Measurements from ENCODE around the gene VAMP4.
"Not testable (repeated sequence)": the region's sequence is repeated elsewhere in the genome, so short reads cannot be mapped to it uniquely, and the experiment has no call there.

VAMP4 gene

DNA sequence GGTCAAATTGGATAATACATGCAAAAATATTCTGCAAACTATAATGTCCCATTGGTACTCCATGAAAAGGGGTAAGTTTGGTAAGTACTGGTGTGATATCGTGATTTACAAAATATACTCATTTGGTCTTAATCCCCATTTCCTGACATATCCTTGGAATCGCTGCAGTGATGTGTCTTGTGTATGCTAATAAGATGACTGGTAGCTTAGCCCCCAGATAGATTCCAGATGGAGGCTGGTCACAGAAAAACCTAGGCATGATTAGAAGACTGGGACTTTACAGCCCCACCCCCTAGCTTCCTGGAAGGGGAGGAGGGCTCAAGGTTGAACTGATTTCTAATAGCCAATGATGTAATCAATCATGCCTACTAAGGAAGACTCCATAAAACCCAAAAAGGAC, 3.0 kb downstream of the VAMP4 start:
- Histone ChIP-seq H3K79me2 (ENCODE audit: low read length) (0 out of 2 replicates have a peak, but pooled peaks cover 9% of the 10 kb centered on the region), H4K20me1 (ENCODE audit: insufficient read depth, low read length) (no peaks in the 10 kb centered on the region), H3K36me3 (replicated peaks; ENCODE audit: insufficient read depth, low read length) (no peaks in the 10 kb centered on the region), H3K27ac (ENCODE audit: low read length) (no peak overlapping the region), H3K4me1 (ENCODE audit: low read length) (peaks cover 7% of the 10 kb centered on the region), H3K4me2 (ENCODE audit: low read depth, low read length) (no peak overlapping the region), H3K4me3 (ENCODE audit: low read length) (no peak overlapping the region), H3K9me2 (replicated peaks; ENCODE audit: insufficient read depth, low read length) (no peaks in the 10 kb centered on the region), H3K9me3 (replicated peaks; ENCODE audit: insufficient read depth, low read length) (no peaks in the 10 kb centered on the region), H3K9ac (ENCODE audit: low read length) (no peak overlapping the region), H3K27me3 (replicated peaks; ENCODE audit: insufficient read depth, low read length) (no peaks in the 10 kb centered on the region), H2AFZ (ENCODE audit: low read length) (no peak overlapping the region), H3F3A (ENCODE audit: insufficient read depth, low read length) (peaks cover 8% of the 10 kb centered on the region)
- DNase-seq, result no peak
- no peak for TF ChIP-seq EZH2phosphoT487 (IDR thresholded peaks at IDR 0.05; ENCODE audit: low read length)
- no peak for TF ChIP-seq EZH2 (optimal IDR thresholded peaks at IDR 0.05; ENCODE audit: low read depth, low read length)
- TF ChIP-seq, protein P1, sequence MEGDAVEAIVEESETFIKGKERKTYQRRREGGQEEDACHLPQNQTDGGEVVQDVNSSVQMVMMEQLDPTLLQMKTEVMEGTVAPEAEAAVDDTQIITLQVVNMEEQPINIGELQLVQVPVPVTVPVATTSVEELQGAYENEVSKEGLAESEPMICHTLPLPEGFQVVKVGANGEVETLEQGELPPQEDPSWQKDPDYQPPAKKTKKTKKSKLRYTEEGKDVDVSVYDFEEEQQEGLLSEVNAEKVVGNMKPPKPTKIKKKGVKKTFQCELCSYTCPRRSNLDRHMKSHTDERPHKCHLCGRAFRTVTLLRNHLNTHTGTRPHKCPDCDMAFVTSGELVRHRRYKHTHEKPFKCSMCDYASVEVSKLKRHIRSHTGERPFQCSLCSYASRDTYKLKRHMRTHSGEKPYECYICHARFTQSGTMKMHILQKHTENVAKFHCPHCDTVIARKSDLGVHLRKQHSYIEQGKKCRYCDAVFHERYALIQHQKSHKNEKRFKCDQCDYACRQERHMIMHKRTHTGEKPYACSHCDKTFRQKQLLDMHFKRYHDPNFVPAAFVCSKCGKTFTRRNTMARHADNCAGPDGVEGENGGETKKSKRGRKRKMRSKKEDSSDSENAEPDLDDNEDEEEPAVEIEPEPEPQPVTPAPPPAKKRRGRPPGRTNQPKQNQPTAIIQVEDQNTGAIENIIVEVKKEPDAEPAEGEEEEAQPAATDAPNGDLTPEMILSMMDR (IDR thresholded peaks at IDR 0.05; ENCODE audit: low read length), result no peak

DNA sequence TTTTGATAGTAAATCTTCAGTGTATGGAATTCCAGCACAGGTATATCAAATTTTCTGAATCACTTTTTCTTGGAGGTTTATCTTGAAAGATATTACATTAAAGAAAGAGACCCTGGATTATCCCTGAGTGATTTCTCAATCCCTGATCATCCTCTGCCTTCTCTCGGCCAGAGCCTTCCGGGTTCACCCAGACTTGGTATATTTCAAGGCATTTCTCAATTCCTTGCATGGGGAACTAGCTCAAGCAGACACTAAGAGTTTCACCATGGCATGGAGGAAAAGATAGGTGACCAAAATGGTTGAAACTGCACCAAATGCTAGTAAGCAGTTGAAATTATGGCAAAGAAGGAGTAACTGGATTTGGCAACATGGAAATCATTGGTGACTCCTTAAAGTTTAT, 5.7 kb downstream of the VAMP4 start:
- Histone ChIP-seq H3K36me3 (replicated peaks; ENCODE audit: insufficient read depth, low read length) (no peaks in the 10 kb centered on the region), H3K4me1 (ENCODE audit: low read length) (no peaks in the 10 kb centered on the region), H3K27me3 (replicated peaks; ENCODE audit: insufficient read depth, low read length) (no peaks in the 10 kb centered on the region), H3K79me2 (ENCODE audit: low read length) (0 out of 2 replicates have a peak, but pooled peaks cover 6% of the 10 kb centered on the region), H4K20me1 (ENCODE audit: insufficient read depth, low read length) (no peaks in the 10 kb centered on the region), H3K9ac (ENCODE audit: low read length) (no peak overlapping the region), H3K27ac (ENCODE audit: low read length) (no peak overlapping the region), H3K4me3 (ENCODE audit: low read length) (no peak overlapping the region), H3K9me3 (replicated peaks; ENCODE audit: insufficient read depth, low read length) (no peaks in the 10 kb centered on the region), H3K4me2 (ENCODE audit: low read depth, low read length) (no peak overlapping the region), H3K9me2 (replicated peaks; ENCODE audit: insufficient read depth, low read length) (no peaks in the 10 kb centered on the region), H2AFZ (ENCODE audit: low read length) (no peak overlapping the region), H3F3A (ENCODE audit: insufficient read depth, low read length) (no peaks in the 10 kb centered on the region)
- TF ChIP-seq EZH2phosphoT487 (IDR thresholded peaks at IDR 0.05; ENCODE audit: low read length), result no peak
- no peak for DNase-seq

DNA sequence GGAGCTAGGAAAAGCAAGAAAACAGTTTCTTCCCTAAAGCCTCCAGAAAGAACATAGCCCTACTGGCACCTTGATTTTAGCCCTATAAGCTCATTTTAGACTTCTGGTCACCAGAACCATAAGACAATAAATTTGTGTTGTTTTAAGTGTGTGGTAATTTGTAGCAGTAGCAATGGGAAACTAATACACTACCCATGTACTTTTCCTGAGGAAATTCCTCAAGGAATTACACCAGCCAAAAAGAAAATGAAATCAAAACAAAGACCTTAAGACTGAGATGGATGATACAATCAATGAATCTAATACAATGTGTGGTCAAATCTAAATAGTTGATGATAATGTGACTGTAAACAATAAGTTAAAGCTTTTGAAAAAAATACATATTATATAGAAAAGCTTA, 11.8 kb downstream of the VAMP4 start:
- Histone ChIP-seq H3K79me2 (ENCODE audit: low read length) (no peaks in the 10 kb centered on the region), H3K9ac (ENCODE audit: low read length) (no peak overlapping the region), H3K4me1 (ENCODE audit: low read length) (no peaks in the 10 kb centered on the region), H3K27ac (ENCODE audit: low read length) (no peak overlapping the region), H3K9me3 (replicated peaks; ENCODE audit: insufficient read depth, low read length) (no peaks in the 10 kb centered on the region), H3K4me3 (ENCODE audit: low read length) (no peak overlapping the region), H3K36me3 (replicated peaks; ENCODE audit: insufficient read depth, low read length) (no peaks in the 10 kb centered on the region), H3F3A (ENCODE audit: insufficient read depth, low read length) (no peaks in the 10 kb centered on the region), H3K9me2 (replicated peaks; ENCODE audit: insufficient read depth, low read length) (no peaks in the 10 kb centered on the region), H2AFZ (ENCODE audit: low read length) (no peak overlapping the region), H3K27me3 (replicated peaks; ENCODE audit: insufficient read depth, low read length) (no peaks in the 10 kb centered on the region), H4K20me1 (ENCODE audit: insufficient read depth, low read length) (no peaks in the 10 kb centered on the region), H3K4me2 (ENCODE audit: low read depth, low read length) (no peak overlapping the region)
- no peak for DNase-seq
- no peak for TF ChIP-seq EZH2phosphoT487 (IDR thresholded peaks at IDR 0.05; ENCODE audit: low read length)

DNA sequence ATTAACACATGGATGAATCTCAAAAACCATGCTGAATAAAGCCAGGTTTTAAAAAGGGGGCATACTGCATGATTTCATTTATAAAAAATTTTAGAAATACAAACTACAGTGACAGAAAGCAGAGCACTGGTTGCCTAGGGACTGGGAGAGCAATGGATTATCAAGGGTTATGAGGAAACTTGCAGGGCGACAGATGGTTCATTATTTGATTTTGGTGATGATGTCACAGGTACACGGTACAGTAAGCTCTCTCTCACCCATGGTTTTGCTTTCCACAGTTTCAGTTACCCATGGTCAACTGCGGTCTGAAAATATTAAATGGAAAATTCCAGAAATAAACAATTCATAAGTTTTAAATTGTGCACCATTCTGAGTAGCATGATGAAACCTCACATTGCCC, 14.1 kb downstream of the VAMP4 start:
- no peak for TF ChIP-seq EZH2phosphoT487 (IDR thresholded peaks at IDR 0.05; ENCODE audit: low read length)
- no peak for TF ChIP-seq EZH2 (optimal IDR thresholded peaks at IDR 0.05; ENCODE audit: low read depth, low read length)
- TF ChIP-seq, protein P1 (IDR thresholded peaks at IDR 0.05; ENCODE audit: low read length), result no peak
- H3K27ac ChIP-seq (ENCODE audit: low read length), result no peak overlapping the region
- H3K36me3 ChIP-seq (replicated peaks; ENCODE audit: insufficient read depth, low read length), result no peaks in the 10 kb centered on the region
- H3K4me2 ChIP-seq (ENCODE audit: low read depth, low read length), result no peak overlapping the region
- H3K27me3 ChIP-seq (replicated peaks; ENCODE audit: insufficient read depth, low read length), result no peaks in the 10 kb centered on the region
- no peak overlapping the region for H2AFZ ChIP-seq (ENCODE audit: low read length)
- no peak overlapping the region for H3K4me3 ChIP-seq (ENCODE audit: low read length)
- no peak overlapping the region for H3K9ac ChIP-seq (ENCODE audit: low read length)
- H4K20me1 ChIP-seq (ENCODE audit: insufficient read depth, low read length), result no peaks in the 10 kb centered on the region
- H3K9me3 ChIP-seq (replicated peaks; ENCODE audit: insufficient read depth, low read length), result no peaks in the 10 kb centered on the region
- no peaks in the 10 kb centered on the region for H3K4me1 ChIP-seq (ENCODE audit: low read length)
- H3K9me2 ChIP-seq (replicated peaks; ENCODE audit: insufficient read depth, low read length), result no peaks in the 10 kb centered on the region
- H3F3A ChIP-seq (ENCODE audit: insufficient read depth, low read length), result no peaks in the 10 kb centered on the region
- no peaks in the 10 kb centered on the region for H3K79me2 ChIP-seq (ENCODE audit: low read length)
- DNase-seq, result no peak

DNA sequence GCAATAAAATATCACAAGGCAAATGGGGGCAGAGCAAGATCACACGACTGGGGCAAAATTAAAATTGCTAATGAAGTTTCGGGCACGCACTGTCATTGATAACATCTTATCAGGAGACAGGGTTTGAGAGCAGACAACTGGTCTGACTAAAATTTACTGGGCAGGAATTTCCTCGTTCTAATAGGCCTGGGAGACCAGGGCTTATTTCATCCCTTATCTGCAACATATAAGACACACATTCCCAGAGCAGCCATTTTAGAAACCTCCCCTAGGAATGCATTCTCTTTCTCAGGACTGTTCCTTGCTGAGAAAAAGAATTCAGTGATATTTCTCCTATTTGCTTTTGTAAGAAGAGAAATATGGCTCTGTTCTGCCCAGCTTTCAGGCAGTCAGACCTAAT, 18.7 kb downstream of the VAMP4 start:
- H4K20me1 ChIP-seq (ENCODE audit: insufficient read depth, low read length); H3K4me2 ChIP-seq (ENCODE audit: low read depth, low read length); H3K9ac ChIP-seq (ENCODE audit: low read length); H3K9me2 ChIP-seq (replicated peaks; ENCODE audit: insufficient read depth, low read length); H3F3A ChIP-seq (ENCODE audit: insufficient read depth, low read length); DNase-seq; H3K27ac ChIP-seq (ENCODE audit: low read length); H3K27me3 ChIP-seq (replicated peaks; ENCODE audit: insufficient read depth, low read length); H3K36me3 ChIP-seq (replicated peaks; ENCODE audit: insufficient read depth, low read length); H3K4me3 ChIP-seq (ENCODE audit: low read length); H2AFZ ChIP-seq (ENCODE audit: low read length); H3K79me2 ChIP-seq (ENCODE audit: low read length); H3K4me1 ChIP-seq (ENCODE audit: low read length); H3K9me3 ChIP-seq (replicated peaks; ENCODE audit: insufficient read depth, low read length): not testable (repeated sequence)

Measured in MM.1S (cell line).